Breast epithelium (tissue), 3 donors: ENCODE measurements around the gene TNS4.

ENCODE experiments used
- POLR2A ChIP-seq: fragments of 450-650 bp; IDR thresholded peaks from one replicate; pipeline ENCODE4 v1.6.1; 2016; ENCODE audit warnings: antibody characterized with exemption, mild to moderate bottlenecking, moderate library complexity
- TF ChIP-seq, protein P1 (sequence below), 3 donors: fragments of 450-650 bp; IDR thresholded peaks; one replicate each; pipeline ENCODE4 v1.5.1; 2016 to 2017; ENCODE audit warnings: antibody characterized with exemption in 3 of 3, mild to moderate bottlenecking in 3 of 3, moderate library complexity in 3 of 3

- TF ChIP-seq, protein P1, sequence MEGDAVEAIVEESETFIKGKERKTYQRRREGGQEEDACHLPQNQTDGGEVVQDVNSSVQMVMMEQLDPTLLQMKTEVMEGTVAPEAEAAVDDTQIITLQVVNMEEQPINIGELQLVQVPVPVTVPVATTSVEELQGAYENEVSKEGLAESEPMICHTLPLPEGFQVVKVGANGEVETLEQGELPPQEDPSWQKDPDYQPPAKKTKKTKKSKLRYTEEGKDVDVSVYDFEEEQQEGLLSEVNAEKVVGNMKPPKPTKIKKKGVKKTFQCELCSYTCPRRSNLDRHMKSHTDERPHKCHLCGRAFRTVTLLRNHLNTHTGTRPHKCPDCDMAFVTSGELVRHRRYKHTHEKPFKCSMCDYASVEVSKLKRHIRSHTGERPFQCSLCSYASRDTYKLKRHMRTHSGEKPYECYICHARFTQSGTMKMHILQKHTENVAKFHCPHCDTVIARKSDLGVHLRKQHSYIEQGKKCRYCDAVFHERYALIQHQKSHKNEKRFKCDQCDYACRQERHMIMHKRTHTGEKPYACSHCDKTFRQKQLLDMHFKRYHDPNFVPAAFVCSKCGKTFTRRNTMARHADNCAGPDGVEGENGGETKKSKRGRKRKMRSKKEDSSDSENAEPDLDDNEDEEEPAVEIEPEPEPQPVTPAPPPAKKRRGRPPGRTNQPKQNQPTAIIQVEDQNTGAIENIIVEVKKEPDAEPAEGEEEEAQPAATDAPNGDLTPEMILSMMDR (IDR thresholded peaks at IDR 0.05), result no peak
- no peak for TF ChIP-seq POLR2A
Measured at GRCh38 chr17:40528692-40529417, 27.4 kb upstream of the TNS4 start.
